ENCODE data around the gene BLM. TPM values are rescaled to one million over a fixed set of nuclear protein-coding genes. Genes with fewer than 3 reads are reported as not detected.

BLM gene
- total and polyA plus RNA-seq, 2 of the 13 experiments (the other 11 are each of a cell fraction or from before 2014, with no cell fraction given), result 5.1 to 11.8 TPM

DNA sequence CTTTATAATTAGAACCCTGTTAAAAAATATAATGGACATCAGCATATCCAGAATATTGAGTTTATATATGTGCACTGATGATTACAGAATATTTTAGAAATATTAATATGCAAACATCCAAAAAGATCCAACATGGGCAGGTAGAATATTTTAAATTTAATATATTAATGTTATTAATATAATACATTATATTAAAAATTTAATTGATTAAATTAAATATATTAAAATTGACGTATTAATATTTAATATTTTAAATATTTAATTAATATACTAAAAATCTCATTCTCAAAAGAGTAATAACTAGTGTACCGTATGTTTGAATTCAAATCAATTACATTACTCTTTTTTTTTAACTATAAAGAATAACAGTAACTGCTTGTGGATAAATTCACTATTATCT is 77.4 kb downstream of the BLM start:
- Histone ChIP-seq H2AFZ (ENCODE audit: low read length) (no peak overlapping the region), H4K20me1 (ENCODE audit: insufficient read depth, low read length) (no peaks in the 10 kb centered on the region), H3K27me3 (ENCODE audit: control insufficient read depth in 1 of 2, insufficient read depth in 2 of 2, low read length in 2 of 2) (no peaks in the 10 kb centered on the region), H3K79me2 (ENCODE audit: insufficient read depth, low read length) (no peaks in the 10 kb centered on the region), H3K27ac (ENCODE audit: extremely low read length, insufficient read depth, low read length) (no peak overlapping the region), H3K4me2 (ENCODE audit: low read depth, low read length) (no peak overlapping the region), H3K9me3 (ENCODE audit: low read length) (no peaks in the 10 kb centered on the region), H3K4me1 (ENCODE audit: insufficient read depth, low read length) (peaks cover 9% of the 10 kb centered on the region), H3K9ac (ENCODE audit: insufficient read depth, low read depth, low read length) (no peak overlapping the region), H3K36me3 (replicated peaks in 1 of 2; ENCODE audit: control insufficient read depth in 1 of 2, insufficient read depth in 2 of 2, low read length in 2 of 2) (peaks cover 0 to under 1% of the 10 kb centered on the region in 2 experiments; a peak in 1 of 5 replicates), H3K4me3 (replicated peaks in 1 of 3; ENCODE audit: insufficient read depth in 1 of 3, low read depth in 2 of 3, low read length in 3 of 3) (no peak overlapping the region)
- ChIA-PET CTCF (ENCODE audit: low intra/inter-chr PET ratio, low total read pairs) (no interaction called here), POLR2A (no interaction called here)
- ATAC-seq (no peak), DNase-seq (ENCODE audit: low spot score) (no peak), FAIRE-seq (no peak)
- BruUV-seq (replicated peaks), result no TSS peak
- TF ChIP-seq, protein P1, sequence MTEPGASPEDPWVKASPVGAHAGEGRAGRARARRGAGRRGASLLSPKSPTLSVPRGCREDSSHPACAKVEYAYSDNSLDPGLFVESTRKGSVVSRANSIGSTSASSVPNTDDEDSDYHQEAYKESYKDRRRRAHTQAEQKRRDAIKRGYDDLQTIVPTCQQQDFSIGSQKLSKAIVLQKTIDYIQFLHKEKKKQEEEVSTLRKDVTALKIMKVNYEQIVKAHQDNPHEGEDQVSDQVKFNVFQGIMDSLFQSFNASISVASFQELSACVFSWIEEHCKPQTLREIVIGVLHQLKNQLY (CRISPR knock-in tag; IDR thresholded peaks at IDR 0.05), result no peak
- TF ChIP-seq, protein P2, sequence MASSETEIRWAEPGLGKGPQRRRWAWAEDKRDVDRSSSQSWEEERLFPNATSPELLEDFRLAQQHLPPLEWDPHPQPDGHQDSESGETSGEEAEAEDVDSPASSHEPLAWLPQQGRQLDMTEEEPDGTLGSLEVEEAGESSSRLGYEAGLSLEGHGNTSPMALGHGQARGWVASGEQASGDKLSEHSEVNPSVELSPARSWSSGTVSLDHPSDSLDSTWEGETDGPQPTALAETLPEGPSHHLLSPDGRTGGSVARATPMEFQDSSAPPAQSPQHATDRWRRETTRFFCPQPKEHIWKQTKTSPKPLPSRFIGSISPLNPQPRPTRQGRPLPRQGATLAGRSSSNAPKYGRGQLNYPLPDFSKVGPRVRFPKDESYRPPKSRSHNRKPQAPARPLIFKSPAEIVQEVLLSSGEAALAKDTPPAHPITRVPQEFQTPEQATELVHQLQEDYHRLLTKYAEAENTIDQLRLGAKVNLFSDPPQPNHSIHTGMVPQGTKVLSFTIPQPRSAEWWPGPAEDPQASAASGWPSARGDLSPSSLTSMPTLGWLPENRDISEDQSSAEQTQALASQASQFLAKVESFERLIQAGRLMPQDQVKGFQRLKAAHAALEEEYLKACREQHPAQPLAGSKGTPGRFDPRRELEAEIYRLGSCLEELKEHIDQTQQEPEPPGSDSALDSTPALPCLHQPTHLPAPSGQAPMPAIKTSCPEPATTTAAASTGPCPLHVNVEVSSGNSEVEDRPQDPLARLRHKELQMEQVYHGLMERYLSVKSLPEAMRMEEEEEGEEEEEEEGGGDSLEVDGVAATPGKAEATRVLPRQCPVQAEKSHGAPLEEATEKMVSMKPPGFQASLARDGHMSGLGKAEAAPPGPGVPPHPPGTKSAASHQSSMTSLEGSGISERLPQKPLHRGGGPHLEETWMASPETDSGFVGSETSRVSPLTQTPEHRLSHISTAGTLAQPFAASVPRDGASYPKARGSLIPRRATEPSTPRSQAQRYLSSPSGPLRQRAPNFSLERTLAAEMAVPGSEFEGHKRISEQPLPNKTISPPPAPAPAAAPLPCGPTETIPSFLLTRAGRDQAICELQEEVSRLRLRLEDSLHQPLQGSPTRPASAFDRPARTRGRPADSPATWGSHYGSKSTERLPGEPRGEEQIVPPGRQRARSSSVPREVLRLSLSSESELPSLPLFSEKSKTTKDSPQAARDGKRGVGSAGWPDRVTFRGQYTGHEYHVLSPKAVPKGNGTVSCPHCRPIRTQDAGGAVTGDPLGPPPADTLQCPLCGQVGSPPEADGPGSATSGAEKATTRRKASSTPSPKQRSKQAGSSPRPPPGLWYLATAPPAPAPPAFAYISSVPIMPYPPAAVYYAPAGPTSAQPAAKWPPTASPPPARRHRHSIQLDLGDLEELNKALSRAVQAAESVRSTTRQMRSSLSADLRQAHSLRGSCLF (CRISPR knock-in tag; IDR thresholded peaks at IDR 0.05; ENCODE audit: borderline replicate concordance), result no peak
- TF ChIP-seq ZNF773 (CRISPR knock-in tag; IDR thresholded peaks at IDR 0.05; ENCODE audit: borderline replicate concordance) (no peak), SMARCC2 (IDR thresholded peaks at IDR 0.05) (no peak)
- in situ Hi-C loops (cut with HindIII; ENCODE audit: extremely low pct_ligation_motif_present, low pct_unique_long_range_greater_than_20kb) (no loop called here), intact Hi-C loops (cut with micrococcal nuclease; ENCODE audit: unreplicated experiment) (no loop called here)
- WGBS (ENCODE audit: low lambda C conversion rate), result 96% methylated on average over 2 of the region's 2 CpGs

Data from HepG2 (cell line).